MM.1S (cell line): ENCODE data around the gene CYSTM1.

Experiments used
- DNase-seq: peaks from one replicate; pipeline ENCODE4 v3.0.0-alpha.2; 2015
- H2AFZ ChIP-seq: fragments of 300-600 bp; sonication (generic); 2 replicates; pipeline ENCODE4 v1.6.0; 2016; ENCODE audit warnings: antibody characterized with exemption, low read length
- H3F3A ChIP-seq: fragments of 300-600 bp; sonication (generic); 2 replicates; pipeline ENCODE4 v1.6.1; 2016; ENCODE audit warnings: mild to moderate bottlenecking, antibody characterized with exemption, low read length, moderate library complexity, mixed read lengths; ENCODE audit not compliant: insufficient read depth
- H3K27ac ChIP-seq: fragments of 300-600 bp; sonication (generic); 2 replicates; pipeline ENCODE4 v1.5.1; 2016; ENCODE audit warnings: mild to moderate bottlenecking, low read length
- H3K27me3 ChIP-seq: fragments of 300-600 bp; sonication (generic); replicated peaks from 2 replicates; pipeline ENCODE4 v1.6.0; 2016; ENCODE audit warnings: low read length; ENCODE audit not compliant: insufficient read depth
- H3K36me3 ChIP-seq: fragments of 300-600 bp; sonication (generic); replicated peaks from 2 replicates; pipeline ENCODE4 v1.6.1; 2016; ENCODE audit warnings: mild to moderate bottlenecking, low read length, mixed read lengths; ENCODE audit not compliant: insufficient read depth
- H3K4me1 ChIP-seq: fragments of 300-600 bp; sonication (generic); 2 replicates; pipeline ENCODE4 v1.6.1; 2016; ENCODE audit warnings: low read length, mixed read lengths
- H3K4me2 ChIP-seq: fragments of 300-600 bp; sonication (generic); 2 replicates; pipeline ENCODE4 v1.6.0; 2016; ENCODE audit warnings: low read depth, low read length
- H3K4me3 ChIP-seq: fragments of 300-600 bp; sonication (generic); 2 replicates; pipeline ENCODE4 v1.5.1; 2016; ENCODE audit warnings: low read length, mixed read lengths
- H3K79me2 ChIP-seq: fragments of 300-600 bp; sonication (generic); 2 replicates; pipeline ENCODE4 v1.6.1; 2016; ENCODE audit warnings: mixed run types, low read length, mixed read lengths
- H3K9ac ChIP-seq: fragments of 300-600 bp; sonication (generic); 2 replicates; pipeline ENCODE4 v1.6.1; 2016; ENCODE audit warnings: low read length, mixed read lengths
- H3K9me2 ChIP-seq: fragments of 300-600 bp; sonication (generic); replicated peaks from 2 replicates; pipeline ENCODE4 v1.6.1; 2016; ENCODE audit warnings: mild to moderate bottlenecking, low read length, mixed read lengths; ENCODE audit not compliant: insufficient read depth
- H3K9me3 ChIP-seq: fragments of 300-600 bp; sonication (generic); replicated peaks from 2 replicates; pipeline ENCODE4 v1.6.1; 2016; ENCODE audit warnings: mild to moderate bottlenecking, low read length, mixed read lengths; ENCODE audit not compliant: insufficient read depth
- H4K20me1 ChIP-seq: fragments of 300-600 bp; sonication (generic); 2 replicates; pipeline ENCODE4 v1.6.1; 2016; ENCODE audit warnings: mild to moderate bottlenecking, low read length, moderate library complexity, mixed read lengths; ENCODE audit not compliant: insufficient read depth
- CTCF ChIP-seq: fragments of 300-600 bp; sonication (generic); IDR thresholded peaks from 2 replicates; pipeline ENCODE4 v1.5.1; 2016; ENCODE audit warnings: antibody characterized with exemption, low read length, mixed read lengths
- EZH2 ChIP-seq: fragments of 300-600 bp; sonication (generic); optimal IDR thresholded peaks from 2 replicates; pipeline ENCODE3; 2017; ENCODE audit warnings: low read depth, mild to moderate bottlenecking, antibody characterized with exemption, low read length, mixed read lengths
- EZH2phosphoT487 ChIP-seq: fragments of 300-600 bp; sonication (generic); IDR thresholded peaks from 2 replicates; pipeline ENCODE4 v1.6.1; 2018; ENCODE audit warnings: antibody characterized with exemption, low read length

CYSTM1 gene

DNA sequence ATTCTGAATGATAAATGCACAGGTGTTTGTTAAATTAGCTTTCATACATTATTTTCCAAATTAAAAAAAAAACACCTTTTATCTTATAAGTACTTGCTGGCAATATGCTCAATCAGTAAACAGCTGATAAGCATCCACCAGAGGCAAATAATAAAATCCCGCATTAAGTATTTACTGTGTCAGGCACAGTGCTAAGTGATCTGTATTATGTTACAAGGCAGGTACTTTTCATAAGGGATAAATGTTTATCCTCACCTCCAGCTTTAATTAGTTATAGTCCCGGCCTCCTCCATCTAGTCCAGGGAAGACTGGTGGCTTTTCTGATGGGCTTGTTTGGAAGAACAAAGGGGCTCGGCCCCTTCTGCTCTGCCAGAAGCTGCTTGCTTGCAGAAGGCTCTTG is 87.9 kb downstream of the CYSTM1 start:
- TF ChIP-seq EZH2 (no peak), EZH2phosphoT487 (no peak), CTCF (no peak)
- H3K9ac ChIP-seq, result no peak overlapping the region
- H4K20me1 ChIP-seq, result no peaks in the 10 kb centered on the region
- H3K4me1 ChIP-seq, result peaks cover 25% of the 10 kb centered on the region
- H3K27me3 ChIP-seq, result no peaks in the 10 kb centered on the region
- H3K4me2 ChIP-seq, result no peak overlapping the region
- H3K9me2 ChIP-seq, result no peaks in the 10 kb centered on the region
- H3K4me3 ChIP-seq, result no peak overlapping the region
- peaks cover 23% of the 10 kb centered on the region for H3F3A ChIP-seq
- DNase-seq, result no peak
- H3K36me3 ChIP-seq, result no peaks in the 10 kb centered on the region
- no peak overlapping the region for H2AFZ ChIP-seq
- no peak overlapping the region for H3K27ac ChIP-seq
- peaks cover 51% of the 10 kb centered on the region for H3K79me2 ChIP-seq
- no peaks in the 10 kb centered on the region for H3K9me3 ChIP-seq

GRCh38 chr5:140265845-140266244 is 90.9 kb downstream of the CYSTM1 start:
- Histone ChIP-seq H3K9ac (no peak overlapping the region), H3K36me3 (no peaks in the 10 kb centered on the region), H3K79me2 (peaks cover 34% of the 10 kb centered on the region), H4K20me1 (no peaks in the 10 kb centered on the region), H3K4me1 (peaks cover 27% of the 10 kb centered on the region), H3K27me3 (no peaks in the 10 kb centered on the region), H3K4me2 (peak overlapping the region; percentile 57), H3K4me3 (peak overlapping the region; percentile 38), H3K9me3 (no peaks in the 10 kb centered on the region), H2AFZ (no peak overlapping the region), H3K9me2 (no peaks in the 10 kb centered on the region), H3F3A (peaks cover 27% of the 10 kb centered on the region), H3K27ac (peak overlapping the region; percentile 75; the same call in 1 of the 2 replicates)
- TF ChIP-seq CTCF (no peak), EZH2phosphoT487 (no peak), EZH2 (no peak)
- DNase-seq, result no peak

GRCh38 chr5:140266471-140267200 is 91.6 kb downstream of the CYSTM1 start:
- Histone ChIP-seq H3K9me2 (no peaks in the 10 kb centered on the region), H3K4me1 (peaks cover 27% of the 10 kb centered on the region), H3K9me3 (no peaks in the 10 kb centered on the region), H3K36me3 (no peaks in the 10 kb centered on the region), H4K20me1 (no peaks in the 10 kb centered on the region), H3K79me2 (peaks cover 29% of the 10 kb centered on the region), H3K4me2 (peak overlapping the region; percentile 57; the same call in 1 of the 2 replicates), H3K4me3 (no peak overlapping the region), H3K9ac (peak overlapping the region; percentile 15; the same call in 1 of the 2 replicates), H3K27ac (peak overlapping the region; percentile 75), H3F3A (peaks cover 27% of the 10 kb centered on the region), H3K27me3 (no peaks in the 10 kb centered on the region), H2AFZ (no peak overlapping the region)
- peak; percentile 85 for DNase-seq
- no peak for TF ChIP-seq EZH2
- TF ChIP-seq CTCF, result no peak
- TF ChIP-seq EZH2phosphoT487, result no peak
